NOMO-1 treated with dmso at 0.1 percent for 144 hours (cell line): ENCODE data around the gene PRAC2.

Source experiments
- DNase-seq: peaks from one replicate; lab custom pipeline; 2025; ENCODE audit not compliant: unreplicated experiment; lab: John Stamatoyannopoulos, UW

The PRAC2 gene

DNA sequence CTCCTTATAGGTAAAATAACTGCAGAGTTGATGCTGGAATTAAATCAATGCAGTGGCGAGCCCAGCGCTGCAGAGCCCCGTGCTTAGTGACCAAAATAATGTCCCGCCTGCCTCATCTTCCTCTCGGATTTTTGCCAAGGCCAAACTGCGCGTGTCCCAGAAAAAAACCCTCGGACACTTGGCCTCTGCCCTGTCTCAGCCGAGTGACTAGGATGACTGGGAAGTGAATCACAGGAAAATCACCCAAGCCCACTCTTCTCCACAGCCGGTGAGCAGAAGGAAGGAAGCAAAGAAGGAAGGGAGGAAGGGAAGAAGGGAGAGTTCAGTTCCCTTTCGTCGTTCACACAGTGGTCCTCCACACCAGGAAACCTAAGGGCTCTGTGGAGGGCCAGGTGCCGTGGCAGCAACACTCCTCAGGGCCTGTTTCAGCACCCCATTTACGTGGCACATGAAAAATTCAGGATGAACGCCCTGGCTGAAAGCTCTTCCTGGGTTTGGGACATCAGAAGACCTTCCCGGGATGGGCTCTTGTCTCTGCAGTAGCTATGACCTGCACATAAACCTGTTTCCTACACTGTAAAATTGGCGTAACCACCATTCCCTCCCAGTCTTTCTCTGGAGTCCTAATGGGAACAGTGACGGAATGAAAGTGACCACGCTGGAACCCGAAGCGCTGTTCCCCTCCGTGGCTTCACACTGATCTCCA, 31.0 kb downstream of the PRAC2 start:
- DNase-seq, result no peak

DNA sequence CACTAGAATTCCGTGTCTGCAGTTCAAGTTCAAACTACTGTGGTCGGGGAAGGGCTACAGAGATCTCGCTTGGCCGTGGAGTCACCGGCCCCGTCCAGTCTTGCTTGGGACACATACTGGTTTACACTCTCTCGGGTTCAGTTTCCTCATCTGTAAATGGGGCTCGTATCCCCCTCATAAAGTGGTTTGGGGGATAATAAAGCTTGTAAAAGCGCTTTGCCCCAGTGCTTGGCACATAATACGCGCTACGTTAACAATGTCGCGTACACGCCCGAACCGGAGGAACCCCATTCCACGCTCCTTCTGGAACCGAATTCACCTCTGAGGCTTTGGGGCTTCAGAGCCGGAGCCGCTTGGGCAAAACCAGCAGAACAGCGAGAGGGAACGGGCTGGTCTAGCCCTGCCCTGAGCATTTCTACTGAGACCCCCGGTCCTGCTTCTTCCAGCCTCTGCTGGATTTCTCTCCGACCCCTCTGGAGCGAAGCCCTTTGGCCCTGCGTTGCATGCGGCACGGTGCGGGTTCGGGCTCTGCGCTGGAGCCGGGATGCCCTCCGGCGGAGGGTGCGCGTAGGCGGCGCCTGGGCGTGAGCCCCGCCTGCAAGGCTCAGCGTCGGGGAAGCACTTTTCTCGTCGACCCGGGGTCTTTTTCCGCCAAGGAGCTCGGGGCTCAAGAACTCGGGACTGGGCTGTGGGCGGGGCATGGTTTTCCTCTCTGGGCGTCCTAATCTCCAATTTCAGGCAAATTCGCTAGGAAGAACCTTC, 31.7 kb downstream of the PRAC2 start:
- no peak for DNase-seq

DNA sequence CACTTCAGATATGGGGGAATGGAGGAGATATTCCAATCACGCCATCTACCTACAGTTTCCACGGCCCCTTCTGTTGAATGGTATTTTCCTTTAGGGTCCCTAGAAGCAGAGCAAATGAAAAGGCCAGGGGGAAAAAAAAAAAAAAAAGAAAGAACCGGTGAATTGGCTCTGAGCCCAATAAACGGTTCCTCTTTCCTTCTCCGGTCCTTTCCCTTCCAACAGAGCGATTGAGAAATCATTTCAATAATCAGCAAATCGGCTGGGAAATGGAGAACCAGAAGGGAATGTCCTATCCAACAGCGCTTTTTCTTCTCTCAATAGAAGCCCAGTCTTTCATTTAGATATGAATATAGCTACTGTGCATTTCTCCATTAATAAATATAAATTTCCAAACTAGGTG, 32.4 kb downstream of the PRAC2 start:
- no peak for DNase-seq

GRCh38 chr17:48756830-48757251, 33.9 kb downstream of the PRAC2 start:
- no peak for DNase-seq

- DNase-seq, result no peak
Observed at GRCh38 chr17:48757524-48757961, 34.6 kb downstream of the PRAC2 start.

GRCh38 chr17:48759288-48759687, 36.3 kb downstream of the PRAC2 start:
- DNase-seq, result no peak

DNA sequence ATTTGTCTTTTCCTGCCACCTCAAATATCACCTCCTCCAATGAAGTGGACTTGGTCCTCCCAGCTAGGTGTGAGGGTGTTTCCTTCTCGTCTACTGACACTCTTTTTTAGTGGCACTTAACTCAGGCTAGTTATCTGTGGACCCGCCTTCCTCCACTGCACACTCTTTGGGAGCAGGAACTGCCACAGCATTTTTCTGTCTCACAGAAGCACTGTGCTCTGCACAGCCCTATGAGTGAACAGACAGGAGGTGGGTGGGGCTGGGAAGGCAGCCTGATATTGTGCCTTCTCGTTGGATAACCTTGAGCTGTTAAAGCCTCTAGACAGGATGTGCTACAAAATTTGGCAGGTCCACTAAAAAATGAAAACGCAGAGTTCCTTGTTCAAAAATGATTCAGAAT, 37.4 kb downstream of the PRAC2 start:
- DNase-seq, result no peak

DNA sequence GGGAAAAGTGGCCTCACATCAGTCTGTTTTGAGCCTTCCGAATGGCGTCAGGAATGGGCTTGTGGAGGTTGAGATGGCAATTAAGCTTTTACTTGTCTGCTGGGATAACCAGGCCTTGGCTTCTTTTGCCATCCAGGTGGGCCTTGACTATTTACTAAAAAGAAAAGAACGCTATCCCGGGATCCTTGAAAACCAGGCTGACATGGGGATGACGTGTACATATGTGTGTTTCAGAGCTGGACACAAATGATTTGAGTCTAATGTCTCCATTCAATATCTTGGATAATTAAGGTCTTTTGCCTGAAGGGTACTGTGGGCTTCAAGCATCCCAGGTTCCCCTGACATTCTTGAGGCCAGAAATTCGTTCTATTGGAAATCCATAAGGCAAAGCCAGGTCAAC, 38.1 kb downstream of the PRAC2 start:
- DNase-seq, result no peak

DNA sequence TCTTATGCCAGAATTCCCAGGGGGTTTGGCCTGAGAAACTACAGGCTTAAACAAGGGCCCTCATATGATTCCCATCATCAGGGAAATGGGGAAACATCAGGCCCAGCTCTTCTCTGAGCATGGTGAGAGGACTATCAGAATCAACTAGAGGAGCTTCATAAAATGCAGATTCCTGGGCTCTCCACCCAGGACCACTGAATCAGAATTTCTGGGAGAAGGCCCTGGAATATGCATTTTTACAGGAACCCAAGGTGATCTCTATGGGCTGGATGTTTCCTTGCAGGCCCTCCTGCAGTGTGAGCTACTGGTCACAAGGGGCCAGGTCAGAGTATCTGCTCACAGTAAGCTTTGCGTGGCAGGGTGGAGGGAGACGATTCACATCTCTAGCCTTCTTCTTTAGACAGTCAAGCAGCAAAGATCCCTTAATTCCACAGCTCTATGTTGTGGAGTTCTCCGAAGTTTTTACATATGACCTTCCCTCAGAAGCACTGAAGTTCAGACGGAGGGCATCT, 44.3 kb downstream of the PRAC2 start:
- DNase-seq, result no peak

- no peak for DNase-seq
Observed at GRCh38 chr17:48769009-48769675, 46.2 kb downstream of the PRAC2 start.

DNA sequence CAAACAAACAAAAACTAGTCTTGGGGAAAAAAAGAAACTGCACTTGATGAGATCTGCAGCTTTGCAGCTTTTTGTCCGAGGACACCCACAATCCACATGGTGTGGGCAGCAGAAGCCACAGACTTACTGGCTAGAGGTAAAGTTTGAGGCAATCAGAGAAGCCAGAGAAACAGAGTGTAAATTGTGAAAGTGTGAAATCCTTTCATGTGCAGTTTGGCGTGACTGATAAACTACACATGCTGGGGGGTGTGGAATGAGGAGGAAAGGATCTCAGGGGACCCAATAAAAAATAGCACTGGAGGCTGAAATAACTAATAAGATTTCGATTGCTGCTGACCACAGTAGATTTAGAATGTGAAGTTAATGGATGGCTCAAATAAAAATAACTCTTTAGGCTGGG, 48.0 kb downstream of the PRAC2 start:
- DNase-seq, result no peak

DNA sequence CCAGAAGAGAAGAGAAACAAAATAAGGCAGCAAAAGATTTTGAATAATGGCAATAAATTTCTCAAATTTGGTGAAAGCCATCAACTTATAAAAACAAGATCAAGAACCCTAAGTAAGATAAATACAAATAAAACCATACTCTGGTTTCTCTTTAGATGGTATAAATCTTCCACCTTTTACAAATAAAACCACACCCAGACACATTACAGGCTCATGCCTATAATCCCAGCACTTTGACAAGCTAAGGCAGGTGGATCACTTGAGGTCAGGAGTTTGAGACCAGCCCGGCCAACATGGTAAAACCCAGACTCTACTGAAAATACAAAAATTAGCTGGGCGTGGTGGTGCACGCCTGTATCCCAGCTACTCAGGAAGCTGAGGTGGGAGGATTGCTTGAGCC, 50.3 kb downstream of the PRAC2 start:
- DNase-seq, result no peak
